ENCODE results near the gene RUNX1.

RUNX1 gene

DNA sequence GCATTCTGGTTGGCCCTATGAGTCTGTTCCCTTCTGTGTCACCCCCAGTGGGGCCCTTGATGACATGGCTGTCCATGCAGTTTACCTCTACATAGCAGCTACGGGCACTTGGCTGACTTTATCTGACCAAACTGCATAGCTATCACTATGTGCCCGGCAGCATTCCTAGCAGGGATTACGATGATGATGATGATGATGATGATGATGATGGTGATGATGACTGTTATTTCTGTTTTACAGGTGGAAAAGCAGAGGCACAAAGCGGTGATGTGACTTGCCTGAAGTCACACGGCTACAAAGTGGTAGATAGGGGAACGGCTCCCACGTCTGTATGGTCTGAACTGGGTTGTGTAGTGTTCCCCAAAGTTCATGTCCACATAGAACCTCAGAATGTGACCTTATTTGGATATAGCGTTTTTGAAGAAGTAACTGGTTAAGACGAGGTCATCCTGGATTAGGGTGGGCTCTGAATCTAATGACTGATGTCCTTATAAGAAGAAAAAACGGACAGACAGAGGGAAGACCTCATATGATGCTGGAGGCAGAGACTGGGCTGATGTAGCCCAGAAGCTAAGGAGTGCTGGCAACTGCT lies 57.6 kb downstream of the RUNX1 start:
- DNase-seq (ENCODE audit: low read depth) = no peak
- no peak overlapping the region for H3K4me3 ChIP-seq (ENCODE audit: low read depth, low read length)
- TF ChIP-seq CTCF (IDR thresholded peaks at IDR 0.05; ENCODE audit: low read depth, low read length, missing control alignments) = no peak

- no peak for DNase-seq (ENCODE audit: low read depth)
- TF ChIP-seq CTCF (IDR thresholded peaks at IDR 0.05; ENCODE audit: low read depth, low read length, missing control alignments) = no peak
Observed at GRCh38 chr21:34990842-34991241, 58.3 kb downstream of the RUNX1 start.

GRCh38 chr21:34989337-34990151 lies 59.6 kb downstream of the RUNX1 start:
- no peak for DNase-seq (ENCODE audit: low read depth)

More at GRCh38 chr21:34990842-34991241, 58.3 kb downstream of the RUNX1 start:
- no peak overlapping the region for H3K4me3 ChIP-seq (ENCODE audit: low read depth, low read length)

DNA sequence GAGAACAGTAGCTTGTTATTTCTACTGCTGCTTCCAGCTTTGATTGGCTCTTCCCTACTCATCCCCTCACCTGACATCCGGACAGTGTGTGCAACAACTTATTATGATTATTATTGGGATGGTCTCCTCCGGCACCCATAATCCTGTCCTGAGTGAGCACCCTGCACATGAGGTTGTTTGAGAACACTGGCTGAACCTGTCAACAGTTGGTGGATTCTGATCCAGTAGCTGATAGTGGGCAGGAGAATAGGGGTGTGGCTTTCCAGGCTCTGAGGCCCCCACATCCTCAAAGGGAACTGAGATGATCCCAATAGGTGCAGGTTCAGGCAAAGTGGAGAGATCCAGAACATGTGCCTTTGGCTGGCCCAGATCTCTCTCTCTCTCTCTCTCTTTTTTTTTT lies 60.5 kb downstream of the RUNX1 start:
- no peak overlapping the region for H3K4me3 ChIP-seq (ENCODE audit: low read depth, low read length)
- no peak for DNase-seq (ENCODE audit: low read depth)
- TF ChIP-seq CTCF (IDR thresholded peaks at IDR 0.05; ENCODE audit: low read depth, low read length, missing control alignments) = no peak

More at GRCh38 chr21:34989337-34990151, 59.6 kb downstream of the RUNX1 start:
- no peak overlapping the region for H3K4me3 ChIP-seq (ENCODE audit: low read depth, low read length)
- no peak for TF ChIP-seq CTCF (IDR thresholded peaks at IDR 0.05; ENCODE audit: low read depth, low read length, missing control alignments)

DNA sequence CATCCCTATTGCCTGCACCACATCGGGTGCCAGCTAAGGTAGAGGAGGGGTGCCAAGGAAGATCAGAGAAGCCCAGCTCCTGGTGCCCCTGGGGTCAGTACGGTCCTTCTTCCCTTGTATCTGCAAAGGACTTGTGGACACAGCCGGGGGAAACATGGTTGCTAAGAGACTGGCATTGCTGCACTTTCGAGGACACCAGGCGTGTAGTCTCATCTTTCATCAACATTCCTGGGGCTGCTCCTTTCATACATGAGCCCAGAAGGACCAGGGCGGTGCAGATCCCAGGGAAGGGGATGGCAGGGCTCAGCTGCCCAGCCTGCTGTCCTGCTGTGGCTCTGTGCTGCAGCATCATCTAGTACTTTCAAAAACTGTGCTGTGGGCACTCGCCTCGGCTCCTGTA lies 61.0 kb downstream of the RUNX1 start:
- TF ChIP-seq CTCF (IDR thresholded peaks at IDR 0.05; ENCODE audit: low read depth, low read length, missing control alignments) = no peak
- no peak for DNase-seq (ENCODE audit: low read depth)
- no peak overlapping the region for H3K4me3 ChIP-seq (ENCODE audit: low read depth, low read length)

GRCh38 chr21:34987501-34988072 lies 61.5 kb downstream of the RUNX1 start:
- peak overlapping the region; percentile 4; the same call in 1 of the 2 replicates for H3K4me3 ChIP-seq (ENCODE audit: low read depth, low read length)
- no peak for TF ChIP-seq CTCF (IDR thresholded peaks at IDR 0.05; ENCODE audit: low read depth, low read length, missing control alignments)
- no peak for DNase-seq (ENCODE audit: low read depth)

Measured in GM12864 (cell line).